Endothelial cell of umbilical vein (primary cell): ENCODE results near the gene PLEKHS1. TPM values are rescaled to one million over a fixed set of nuclear protein-coding genes. Genes with fewer than 3 reads are reported as not detected.

Source experiments
- BruUV-seq: library from RNA; stranded (reverse); fragments of 400-500 nt; replicated peaks from 2 replicates; lab custom pipeline; 2021; lab: Mats Ljungman, UMichigan
- CTCF ChIA-PET: fragments of 300-600, 350-600 bp; sonication (Branson Sonifier 250); formaldehyde crosslinking; loops from one replicate; lab custom pipeline; 2021; ENCODE audit warnings: antibody characterized with exemption, inconsistent platforms; lab: Charles Lee
- POLR2A ChIA-PET: fragments of 300-600, 350-600 bp; sonication (Branson Sonifier 250); formaldehyde crosslinking; loops from one replicate; lab custom pipeline; 2021; ENCODE audit warnings: antibody characterized with exemption, inconsistent platforms; lab: Charles Lee
- DNase-seq: peaks from one replicate; pipeline ENCODE4 v3.0.0-alpha.2; 2011; ENCODE audit warnings: low read depth, low spot score
- FAIRE-seq: peaks from 2 replicates; lab custom pipeline; 2011; peaks lifted over from hg19 to GRCh38; lab: Jason Lieb, UNC
- H2AFZ ChIP-seq: 2 replicates; pipeline ENCODE4 v1.6.0; 2012; ENCODE audit warnings: low read depth, low read length, control low read depth, inconsistent platforms
- H3K27ac ChIP-seq: 2 replicates; pipeline ENCODE4 v1.5.1; 2011; ENCODE audit warnings: low read depth, mild to moderate bottlenecking, control low read depth, low read length, moderate library complexity; ENCODE audit not compliant: insufficient read depth
- H3K27me3 ChIP-seq, 2 experiments: 2 replicates each; pipeline versions ENCODE4 v1.6.0 to v1.6.1; 2011; ENCODE audit warnings: low read length in 2 of 2, mixed read lengths in 1 of 2; ENCODE audit not compliant: control insufficient read depth in 2 of 2, insufficient read depth in 2 of 2
- H3K36me3 ChIP-seq, 2 experiments: 2 replicates in 1 of 2; 3 replicates in 1 of 2; pipeline ENCODE4 v1.5.1; 2011; ENCODE audit warnings: low read length in 2 of 2, mild to moderate bottlenecking in 1 of 2, moderate library complexity in 1 of 2; ENCODE audit not compliant: control insufficient read depth in 2 of 2, insufficient read depth in 2 of 2; ENCODE audit errors: extremely low read depth in 1 of 2
- H3K4me1 ChIP-seq: 3 replicates; pipeline ENCODE4 v1.5.1; 2011; ENCODE audit warnings: mild to moderate bottlenecking, low read length; ENCODE audit not compliant: control insufficient read depth, insufficient read depth; ENCODE audit errors: extremely low read depth
- H3K4me2 ChIP-seq: 2 replicates; pipeline ENCODE4 v1.6.1; 2011; ENCODE audit warnings: low read length, control low read depth, mixed read lengths; ENCODE audit not compliant: insufficient read depth
- H3K4me3 ChIP-seq, 3 experiments: fragments of 200-600 bp in 1 of 3; sonication (generic), shearing (Covaris generic) in 1 of 3; replicated peaks in 1 of 3; 2 replicates each; pipeline ENCODE4 v1.5.1; 2011 to 2016; ENCODE audit warnings: control low read depth in 3 of 3, low read length in 3 of 3, mild to moderate bottlenecking in 2 of 3, inconsistent platforms in 1 of 3, low read depth in 1 of 3, moderate library complexity in 1 of 3; ENCODE audit not compliant: insufficient read depth in 1 of 3
- H3K79me2 ChIP-seq: 2 replicates; pipeline ENCODE4 v1.6.0; 2012; ENCODE audit warnings: low read length, inconsistent platforms; ENCODE audit not compliant: control insufficient read depth, insufficient read depth
- H3K9ac ChIP-seq: replicated peaks from 2 replicates; pipeline ENCODE3; 2011; ENCODE audit warnings: low read length, control low read depth; ENCODE audit not compliant: insufficient read depth; ENCODE audit errors: extremely low read depth
- H3K9me1 ChIP-seq: replicated peaks from 3 replicates; pipeline ENCODE4 v1.6.0; 2011; ENCODE audit warnings: mild to moderate bottlenecking, low read length; ENCODE audit not compliant: control insufficient read depth, insufficient read depth; ENCODE audit errors: extremely low read depth
- H3K9me3 ChIP-seq: replicated peaks from 2 replicates; pipeline ENCODE4 v1.5.1; 2012; ENCODE audit warnings: low read length, inconsistent platforms; ENCODE audit not compliant: control insufficient read depth, insufficient read depth
- H4K20me1 ChIP-seq: replicated peaks from 2 replicates; pipeline ENCODE3; 2011; ENCODE audit warnings: mild to moderate bottlenecking, low read length; ENCODE audit not compliant: control insufficient read depth, insufficient read depth; ENCODE audit errors: extremely low read depth
- CTCF ChIP-seq, 2 donors: IDR thresholded peaks; 1 replicate in 1 of 2; 2 replicates in 1 of 2; pipeline ENCODE4 v1.5.1; 2011; ENCODE audit warnings: low read length in 2 of 2, mild to moderate bottlenecking in 2 of 2, moderate library complexity in 2 of 2, control low read depth in 1 of 2, inconsistent platforms in 1 of 2, low read depth in 1 of 2; ENCODE audit not compliant: insufficient read depth in 1 of 2; ENCODE audit errors: extremely low read depth in 1 of 2
- EZH2 ChIP-seq: IDR thresholded peaks from 2 replicates; pipeline ENCODE4 v1.6.1; 2012; ENCODE audit warnings: borderline replicate concordance, low read depth, mild to moderate bottlenecking, moderate library complexity, low read length, inconsistent platforms; ENCODE audit not compliant: severe bottlenecking
- FOS ChIP-seq: IDR thresholded peaks from 2 replicates; pipeline ENCODE4 v1.6.1; 2011; ENCODE audit warnings: mild to moderate bottlenecking, low read length, moderate library complexity, borderline replicate concordance; ENCODE audit not compliant: insufficient read depth
- GATA2 ChIP-seq: IDR thresholded peaks from 2 replicates; pipeline ENCODE4 v1.7.0; 2011; ENCODE audit warnings: low read depth, mild to moderate bottlenecking, moderate library complexity, mixed read lengths, low read length; ENCODE audit not compliant: insufficient read length, insufficient read depth
- JUN ChIP-seq: IDR thresholded peaks from 2 replicates; pipeline ENCODE4 v1.6.1; 2011; ENCODE audit warnings: borderline replicate concordance, low read depth; ENCODE audit not compliant: insufficient read length, insufficient read depth
- MAX ChIP-seq: IDR thresholded peaks from 2 replicates; pipeline ENCODE4 v1.6.1; 2011; ENCODE audit not compliant: insufficient read depth, insufficient read length
- MYC ChIP-seq: IDR thresholded peaks from one replicate; pipeline ENCODE4 v1.6.1; 2011; ENCODE audit warnings: mild to moderate bottlenecking, low read depth, low read length
- POLR2A ChIP-seq: IDR thresholded peaks from 2 replicates; pipeline ENCODE4 v1.6.1; 2012; ENCODE audit warnings: low read depth, mild to moderate bottlenecking, control low read depth, low read length
- POLR2AphosphoS5 ChIP-seq: IDR thresholded peaks from 2 replicates; pipeline ENCODE4 v1.6.1; 2012; ENCODE audit warnings: low read depth, mild to moderate bottlenecking, control low read depth, low read length, moderate library complexity; ENCODE audit not compliant: insufficient read depth
- dilution Hi-C: fragments of 300-500 bp; cut with MboI; formaldehyde crosslinking; loops from one replicate; pipeline ENCODE4 v1.15.0; 2019; ENCODE audit warnings: low sequenced_read_pairs; ENCODE audit not compliant: extremely low pct_ligation_motif_present
- intact Hi-C: fragments of 100-400 bp; cut with micrococcal nuclease; formaldehyde crosslinking; loops from one replicate; pipeline ENCODE4 v1.10.0; 2022
- polyA plus RNA-seq, 4 experiments: library from polyadenylated mRNA; depleted of rRNA in 3 of 4; stranded (reverse) in 3 of 4; unstranded in 1 of 4; fragments of >200 nt; gene quantifications; 2 replicates each; pipeline versions ENCODE4 v1.2.1 to v1.2.3, GENCODE V29; 2011 to 2012; ENCODE audit warnings: missing spikeins in 1 of 4
- total RNA-seq: library from RNA; stranded (reverse); gene quantifications from 2 replicates; pipeline ENCODE4 v1.2.3, GENCODE V29; 2021

The PLEKHS1 gene
- total and polyA plus RNA-seq, 2 donors (not counting 3 experiments of a cell fraction or from before 2014, with no cell fraction given): not detected

- ChIA-PET POLR2A (no interaction called here), CTCF (interaction anchor here (1.3 kb wide), 1 partner anchor 19 kb away, joined by 3 read pairs; no protein-coding TSS in a partner anchor)
- Histone ChIP-seq H3K79me2 (no peaks in the 10 kb centered on the region), H3K9me1 (no peaks in the 10 kb centered on the region), H3K4me1 (no peaks in the 10 kb centered on the region), H3K4me2 (no peak overlapping the region), H3K36me3 (peaks cover 4 to 5% of the 10 kb centered on the region in 2 experiments), H3K27me3 (no peaks in the 10 kb centered on the region), H3K9ac (no peak overlapping the region), H3K4me3 (no peak overlapping the region), H2AFZ (no peak overlapping the region), H4K20me1 (no peaks in the 10 kb centered on the region), H3K27ac (no peak overlapping the region), H3K9me3 (no peaks in the 10 kb centered on the region)
- dilution Hi-C loops (no loop called here), intact Hi-C loops (no loop called here)
- DNase-seq (no peak), FAIRE-seq (no peak)
- TF ChIP-seq POLR2A (no peak), POLR2AphosphoS5 (no peak), GATA2 (no peak), EZH2 (no peak), FOS (no peak), CTCF (IDR thresholded peaks at IDR 0.05; ENCODE audit: extremely low read depth in 1 of 2, insufficient read depth in 1 of 2, low read depth in 1 of 2, low read length in 2 of 2) (no peak), MAX (no peak), MYC (no peak), JUN (no peak)
- no TSS peak for BruUV-seq
Observed at GRCh38 chr10:113733635-113734034, 17.8 kb upstream of the PLEKHS1 start.
